Chondrocyte (in vitro differentiated cells): Measurements from ENCODE around the gene PCGF1. TPM values are rescaled to one million over a fixed set of nuclear protein-coding genes. Genes with fewer than 3 reads are reported as not detected.

ENCODE experiments used
- DNase-seq: peaks from one replicate; pipeline ENCODE4 v3.0.0; 2021; ENCODE audit warnings: mixed read lengths, low spot score
- H3K27ac Mint-ChIP-seq: one replicate; pipeline ENCODE4 v1.8.0; 2021; ENCODE audit warnings: mild to moderate bottlenecking, moderate library complexity, mixed read lengths; ENCODE audit not compliant: unreplicated experiment
- H3K27me3 Mint-ChIP-seq: 2 replicates; pipeline ENCODE4 v1.8.0; 2021; ENCODE audit warnings: low read depth, mixed read lengths
- H3K36me3 Mint-ChIP-seq: 2 replicates; pipeline ENCODE4 v1.8.0; 2021; ENCODE audit warnings: low read depth, mixed read lengths
- H3K4me1 Mint-ChIP-seq: 2 replicates; pipeline ENCODE4 v1.8.0; 2021; ENCODE audit warnings: low read depth, mild to moderate bottlenecking, mixed read lengths
- H3K4me3 Mint-ChIP-seq: one replicate; pipeline ENCODE4 v1.8.0; 2021; ENCODE audit warnings: mild to moderate bottlenecking, moderate library complexity, mixed read lengths; ENCODE audit not compliant: unreplicated experiment
- H3K9me3 Mint-ChIP-seq: 2 replicates; pipeline ENCODE4 v1.8.0; 2021; ENCODE audit warnings: low read depth, mixed read lengths
- total RNA-seq: library from RNA; stranded (reverse); gene quantifications from 3 replicates; pipeline ENCODE4 v1.2.1, GENCODE V29; 2021
- TF ChIP-seq, protein P1 (sequence below): fragments of 200-600 bp; sonication (generic); IDR thresholded peaks from 2 replicates; pipeline ENCODE4 v1.5.0; 2021; ENCODE audit warnings: antibody characterized with exemption, mild to moderate bottlenecking, moderate library complexity

PCGF1 gene
- total RNA-seq, 1 donor from 2014 or later = 30.7 TPM

- TF ChIP-seq, protein P1, sequence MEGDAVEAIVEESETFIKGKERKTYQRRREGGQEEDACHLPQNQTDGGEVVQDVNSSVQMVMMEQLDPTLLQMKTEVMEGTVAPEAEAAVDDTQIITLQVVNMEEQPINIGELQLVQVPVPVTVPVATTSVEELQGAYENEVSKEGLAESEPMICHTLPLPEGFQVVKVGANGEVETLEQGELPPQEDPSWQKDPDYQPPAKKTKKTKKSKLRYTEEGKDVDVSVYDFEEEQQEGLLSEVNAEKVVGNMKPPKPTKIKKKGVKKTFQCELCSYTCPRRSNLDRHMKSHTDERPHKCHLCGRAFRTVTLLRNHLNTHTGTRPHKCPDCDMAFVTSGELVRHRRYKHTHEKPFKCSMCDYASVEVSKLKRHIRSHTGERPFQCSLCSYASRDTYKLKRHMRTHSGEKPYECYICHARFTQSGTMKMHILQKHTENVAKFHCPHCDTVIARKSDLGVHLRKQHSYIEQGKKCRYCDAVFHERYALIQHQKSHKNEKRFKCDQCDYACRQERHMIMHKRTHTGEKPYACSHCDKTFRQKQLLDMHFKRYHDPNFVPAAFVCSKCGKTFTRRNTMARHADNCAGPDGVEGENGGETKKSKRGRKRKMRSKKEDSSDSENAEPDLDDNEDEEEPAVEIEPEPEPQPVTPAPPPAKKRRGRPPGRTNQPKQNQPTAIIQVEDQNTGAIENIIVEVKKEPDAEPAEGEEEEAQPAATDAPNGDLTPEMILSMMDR = no peak
- H3K36me3 Mint-ChIP-seq = peaks cover 11% of the 10 kb centered on the region
- no peaks in the 10 kb centered on the region for H3K9me3 Mint-ChIP-seq
- peak overlapping the region; percentile 74 for H3K27ac Mint-ChIP-seq
- H3K4me1 Mint-ChIP-seq = peaks cover 55% of the 10 kb centered on the region
- H3K27me3 Mint-ChIP-seq = no peaks in the 10 kb centered on the region
- H3K4me3 Mint-ChIP-seq = peak overlapping the region; percentile 33
- no peak for DNase-seq
Observed at GRCh38 chr2:74550231-74550630, 42.7 kb upstream of the PCGF1 start.

GRCh38 chr2:74548900-74549826, 41.7 kb upstream of the PCGF1 start:
- H3K9me3 Mint-ChIP-seq = no peaks in the 10 kb centered on the region
- H3K4me3 Mint-ChIP-seq = peak overlapping the region; percentile 65
- no peaks in the 10 kb centered on the region for H3K27me3 Mint-ChIP-seq
- H3K36me3 Mint-ChIP-seq = peaks cover 14% of the 10 kb centered on the region
- peak overlapping the region; percentile 34 for H3K27ac Mint-ChIP-seq
- TF ChIP-seq, protein P1 = peak; percentile 17
- DNase-seq = no peak
- H3K4me1 Mint-ChIP-seq = peaks cover 49% of the 10 kb centered on the region

DNA sequence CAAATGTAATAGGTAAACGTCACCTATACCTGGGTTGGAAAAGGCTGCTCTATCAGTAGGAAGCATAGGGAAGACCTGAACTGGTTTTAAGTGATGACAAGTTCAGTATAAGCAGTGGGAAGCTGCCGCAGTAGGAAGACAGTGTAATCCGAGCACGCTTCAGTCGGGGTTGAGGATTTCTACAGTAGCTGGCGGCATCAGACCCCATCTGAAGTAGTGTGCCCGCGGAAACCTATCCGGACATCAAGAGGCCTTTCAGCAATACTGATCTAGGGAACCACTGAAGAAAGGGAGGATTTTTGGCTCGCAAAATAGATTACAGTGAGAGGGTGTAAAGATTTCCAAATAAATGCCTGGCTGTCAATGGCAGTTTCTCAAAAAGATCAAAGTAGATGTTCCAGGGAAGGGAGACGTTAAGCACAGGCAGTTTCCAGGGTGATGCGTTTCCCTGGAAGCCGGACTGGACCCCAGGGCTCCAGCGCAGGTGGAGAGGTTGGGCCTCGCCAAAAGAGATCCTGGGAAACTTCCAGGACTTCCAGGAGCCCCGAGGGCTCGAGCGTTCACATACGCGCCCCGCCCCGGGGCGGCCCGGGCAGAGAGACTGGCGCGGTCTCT, 40.9 kb upstream of the PCGF1 start:
- Mint-ChIP-seq H3K36me3 (peaks cover 15% of the 10 kb centered on the region), H3K4me1 (peaks cover 49% of the 10 kb centered on the region), H3K4me3 (peak overlapping the region; percentile 70), H3K27ac (peak overlapping the region; percentile 84), H3K9me3 (no peaks in the 10 kb centered on the region), H3K27me3 (no peaks in the 10 kb centered on the region)
- TF ChIP-seq, protein P1 = no peak
- no peak for DNase-seq

DNA sequence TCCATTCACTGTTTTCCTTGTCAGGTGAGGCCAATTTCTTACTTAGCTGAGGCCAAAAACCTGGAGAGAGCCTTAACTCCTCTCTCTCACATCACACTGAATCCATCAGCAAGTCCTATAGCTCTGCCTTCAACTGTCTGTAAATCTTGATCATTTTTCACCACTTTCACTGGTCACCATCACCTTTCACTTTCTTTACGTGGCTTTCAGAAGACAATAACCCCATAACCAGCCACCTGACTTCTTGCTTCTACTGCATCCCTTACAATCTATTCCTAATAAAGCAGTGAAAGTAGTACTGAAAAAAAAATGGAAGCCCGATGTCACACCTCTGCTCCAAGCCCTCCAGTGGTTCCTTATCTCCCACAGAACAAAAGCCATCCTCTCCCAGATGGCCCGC, 38.5 kb upstream of the PCGF1 start:
- TF ChIP-seq, protein P1 = no peak
- Mint-ChIP-seq H3K9me3 (no peaks in the 10 kb centered on the region), H3K36me3 (peaks cover 14% of the 10 kb centered on the region), H3K4me3 (no peak overlapping the region), H3K4me1 (peaks cover 28% of the 10 kb centered on the region), H3K27ac (no peak overlapping the region), H3K27me3 (no peaks in the 10 kb centered on the region)
- DNase-seq = no peak

DNA sequence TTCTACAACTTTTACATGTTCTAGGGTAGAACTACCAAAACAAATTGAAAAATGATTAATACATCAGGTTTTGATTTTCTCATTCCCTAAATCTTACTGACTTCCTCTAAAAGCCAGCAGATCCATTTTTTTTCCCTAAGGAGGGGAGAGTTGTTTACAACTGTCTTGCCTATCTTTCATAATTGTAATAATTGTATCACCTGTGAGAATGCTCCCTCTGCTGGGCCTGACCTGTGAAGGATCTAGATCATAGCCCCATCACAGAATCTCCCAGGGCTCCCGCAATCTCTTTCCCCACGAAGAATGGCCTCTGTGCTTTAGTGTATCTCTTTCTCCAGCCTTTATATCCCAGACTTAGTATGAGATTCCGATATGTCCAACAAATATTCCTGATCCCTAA, 37.1 kb upstream of the PCGF1 start:
- Mint-ChIP-seq H3K4me3 (no peak overlapping the region), H3K9me3 (no peaks in the 10 kb centered on the region), H3K36me3 (peaks cover 15% of the 10 kb centered on the region), H3K27me3 (no peaks in the 10 kb centered on the region), H3K4me1 (peaks cover 14% of the 10 kb centered on the region), H3K27ac (no peak overlapping the region)
- DNase-seq = no peak
- TF ChIP-seq, protein P1 = peak; percentile 17
